ENCODE results near the gene BTBD19. TPM values are rescaled to one million over a fixed set of nuclear protein-coding genes. Genes with fewer than 3 reads are reported as not detected.

BTBD19 gene
- total and polyA plus RNA-seq, 9 of the 15 experiments (the other 6 are each of a cell fraction or from before 2014, with no cell fraction given) = 0.22 to 2.0 (median 0.95) TPM

GRCh38 chr1:44775078-44775929, 33.0 kb upstream of the BTBD19 start, which contains the start of gene RPS8 (continued):
- TF ChIP-seq ILK (tag; IDR thresholded peaks at IDR 0.05; ENCODE audit: borderline replicate concordance, low read depth) = no peak
- TF ChIP-seq, protein P1, sequence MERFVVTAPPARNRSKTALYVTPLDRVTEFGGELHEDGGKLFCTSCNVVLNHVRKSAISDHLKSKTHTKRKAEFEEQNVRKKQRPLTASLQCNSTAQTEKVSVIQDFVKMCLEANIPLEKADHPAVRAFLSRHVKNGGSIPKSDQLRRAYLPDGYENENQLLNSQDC (CRISPR knock-in tag; IDR thresholded peaks at IDR 0.05) = no peak
- peak; percentile 77 for TF ChIP-seq FOSL1 (tag; conservative IDR thresholded peaks at IDR 0.05)
- TF ChIP-seq PURB (CRISPR knock-in tag; IDR thresholded peaks at IDR 0.05; ENCODE audit: low read depth) = no peak
- no peak for TF ChIP-seq ZNF217 (CRISPR knock-in tag; IDR thresholded peaks at IDR 0.05)
- peak; percentile 50; the same call in 1 of the 2 replicates for TF ChIP-seq TAL1 (IDR thresholded peaks at IDR 0.05)
- TF ChIP-seq TGIF2 (CRISPR knock-in tag; IDR thresholded peaks at IDR 0.05) = peak; percentile 68; the same call in 1 of the 2 replicates
- TF ChIP-seq NFYB (IDR thresholded peaks at IDR 0.05; ENCODE audit: extremely low read depth, insufficient read length) = no peak
- 0 out of 2 replicates have a peak, but pooled peaks have one; percentile 12 for TF ChIP-seq PYGO2 (tag; IDR thresholded peaks at IDR 0.05)
- peak; percentile 62; the same call in 1 of the 2 replicates for TF ChIP-seq ELF1 (tag; IDR thresholded peaks at IDR 0.05)
- 0 out of 2 replicates have a peak, but pooled peaks have one; percentile 69 for TF ChIP-seq ZNF124 (CRISPR knock-in tag; IDR thresholded peaks at IDR 0.05)
- TF ChIP-seq ZNF639 (CRISPR knock-in tag; conservative IDR thresholded peaks at IDR 0.05 in 1 of 2, IDR thresholded peaks at IDR 0.05 in 1 of 2) = no peak; a peak in 2 of 4 replicates
- TF ChIP-seq SP2 (IDR thresholded peaks at IDR 0.05; ENCODE audit: extremely low read depth, low read depth, low read length, poor library complexity, severe bottlenecking) = peak; percentile 16
- TF ChIP-seq ZNF274 (IDR thresholded peaks at IDR 0.05; ENCODE audit: borderline replicate concordance, low read depth, low read length) = no peak
- peak; percentile 97 for TF ChIP-seq ZZZ3 (IDR thresholded peaks at IDR 0.05)
- peak; percentile 37; the same call in 1 of the 2 replicates for TF ChIP-seq MAFG (tag; conservative IDR thresholded peaks at IDR 0.05)
- TF ChIP-seq NFE2 (IDR thresholded peaks at IDR 0.05; ENCODE audit: low read depth) = no peak
- 0 out of 2 replicates have a peak, but pooled peaks have one; percentile 62 for TF ChIP-seq RNF219 (CRISPR knock-in tag; IDR thresholded peaks at IDR 0.05)
- TF ChIP-seq TRIM24 (IDR thresholded peaks at IDR 0.05) = peak; percentile 70 to 82
- TF ChIP-seq ATF6 (CRISPR knock-in tag; IDR thresholded peaks at IDR 0.05) = no peak
- TF ChIP-seq ZKSCAN3 (CRISPR knock-in tag; IDR thresholded peaks at IDR 0.05) = no peak
- no peak for TF ChIP-seq ZNF134 (CRISPR knock-in tag; conservative IDR thresholded peaks at IDR 0.05)
- TF ChIP-seq MCM3 (IDR thresholded peaks at IDR 0.05) = no peak; the same call in 1 of the 2 replicates

Measured in K562 (cell line).